GM18517 (cell line): Measurements from ENCODE around the gene ARID3A.

Experiments used
- ATAC-seq: cut with Tn5 transposase; IDR thresholded peaks from one replicate; pipeline ENCODE4 v1.9.1; 2021; ENCODE audit warnings: mild to moderate bottlenecking, moderate library complexity; ENCODE audit not compliant: unreplicated experiment

The ARID3A gene

DNA sequence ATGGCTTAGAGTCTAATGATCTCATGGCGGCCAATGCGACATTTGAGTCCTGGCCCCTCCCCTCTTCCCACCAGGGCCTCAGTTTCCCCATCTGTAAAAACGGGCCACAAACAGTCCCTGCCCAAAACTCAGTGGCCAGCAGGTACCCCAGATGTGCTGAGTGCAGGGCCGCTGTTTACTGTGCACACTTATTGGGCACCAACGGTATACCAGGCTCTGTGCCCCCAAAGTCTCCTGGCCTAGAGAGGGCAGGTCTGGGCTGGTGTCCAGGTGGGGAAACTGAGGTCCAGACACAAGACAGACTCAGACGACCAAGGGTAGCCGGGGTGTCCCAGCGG is 34.7 kb downstream of the ARID3A start:
- no peak for ATAC-seq

DNA sequence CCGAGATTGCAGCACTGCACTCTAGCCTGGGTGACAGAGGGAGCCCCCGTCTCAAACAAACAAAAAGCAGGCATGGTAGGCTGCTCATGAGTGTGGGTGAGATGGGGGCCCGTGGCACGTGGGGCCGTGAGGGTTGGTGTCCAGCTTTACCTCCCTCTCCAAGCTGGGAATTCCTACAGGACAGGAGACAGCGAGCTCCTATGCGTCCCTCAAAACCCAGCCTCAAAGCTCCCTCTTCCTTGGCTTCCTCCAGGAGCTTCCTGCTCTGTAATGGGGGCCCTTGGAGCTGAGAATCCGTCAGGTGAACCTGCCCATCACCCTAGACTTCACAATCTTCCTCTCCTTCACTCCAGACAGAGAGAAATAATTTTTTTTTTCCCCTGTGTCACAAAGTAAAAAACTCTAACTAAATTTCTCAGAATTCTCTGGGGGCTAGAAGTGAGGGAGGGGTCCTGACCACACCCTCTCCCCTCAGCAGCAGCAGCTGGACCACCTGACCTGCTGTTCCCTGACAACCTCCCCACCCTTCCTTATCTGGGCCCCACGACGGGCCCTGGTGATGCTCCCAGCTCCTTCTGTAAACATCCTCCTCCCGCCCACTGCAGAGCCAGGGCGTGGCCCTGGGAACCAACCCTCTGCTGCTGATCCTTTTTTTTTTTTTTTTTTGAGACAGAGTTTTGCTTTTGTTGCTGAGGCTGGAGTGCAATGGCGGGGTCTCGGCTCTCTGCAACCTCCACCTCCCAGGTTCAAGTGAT is 36.2 kb downstream of the ARID3A start:
- ATAC-seq: no peak

GRCh38 chr19:962683-963400 is 37.0 kb downstream of the ARID3A start:
- ATAC-seq: no peak

GRCh38 chr19:963486-963951 is 37.7 kb downstream of the ARID3A start:
- no peak for ATAC-seq

- no peak for ATAC-seq
These were observed 38.3 kb downstream of the ARID3A start for GRCh38 chr19:964116-964520.

DNA sequence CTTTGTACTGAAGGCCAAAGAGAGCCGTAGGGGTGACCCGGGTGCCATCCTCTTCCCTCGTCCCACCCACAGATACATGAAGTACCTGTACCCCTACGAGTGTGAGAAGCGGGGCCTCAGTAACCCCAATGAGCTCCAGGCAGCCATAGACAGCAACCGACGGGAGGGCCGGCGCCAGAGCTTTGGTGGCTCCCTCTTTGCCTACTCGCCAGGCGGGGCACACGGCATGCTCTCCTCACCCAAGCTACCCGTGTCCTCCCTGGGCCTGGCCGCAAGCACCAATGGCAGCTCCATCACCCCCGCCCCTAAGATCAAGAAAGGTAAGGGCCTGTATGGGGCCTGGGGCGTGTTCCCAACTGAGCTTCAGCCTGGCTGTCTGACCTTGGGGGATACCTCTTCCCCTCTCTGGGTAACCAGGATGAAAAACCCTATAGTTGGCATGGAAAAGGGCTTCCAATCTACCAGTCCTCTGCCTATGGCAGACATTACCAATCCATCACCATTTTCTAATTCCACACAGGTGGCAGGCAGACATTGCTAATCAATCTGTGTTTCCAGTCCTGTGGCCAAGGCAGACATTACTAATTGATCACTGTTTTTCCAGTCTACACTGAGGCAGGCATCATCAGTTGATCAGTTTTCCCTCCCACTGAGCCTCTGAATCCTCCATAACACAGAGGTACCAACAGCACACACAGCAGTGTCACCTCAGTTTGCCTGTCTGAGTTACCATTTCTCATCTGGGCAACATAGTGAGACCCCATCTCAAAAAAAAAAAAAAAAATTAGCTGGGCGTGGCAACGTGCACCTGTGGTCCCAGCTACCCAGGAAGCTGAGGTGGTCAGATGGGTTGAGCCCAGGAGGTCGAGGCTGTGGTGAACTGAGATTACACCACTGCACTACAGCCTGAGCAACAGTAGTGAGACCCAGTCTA is 39.2 kb downstream of the ARID3A start:
- no peak for ATAC-seq

GRCh38 chr19:966485-967088 is 40.8 kb downstream of the ARID3A start:
- no peak for ATAC-seq

GRCh38 chr19:970695-971094 is 44.9 kb downstream of the ARID3A start:
- ATAC-seq: no peak

- ATAC-seq: no peak
These were observed 46.0 kb downstream of the ARID3A start for GRCh38 chr19:971795-972194.

- ATAC-seq: no peak
These were observed 46.4 kb downstream of the ARID3A start for GRCh38 chr19:972281-972680.

DNA sequence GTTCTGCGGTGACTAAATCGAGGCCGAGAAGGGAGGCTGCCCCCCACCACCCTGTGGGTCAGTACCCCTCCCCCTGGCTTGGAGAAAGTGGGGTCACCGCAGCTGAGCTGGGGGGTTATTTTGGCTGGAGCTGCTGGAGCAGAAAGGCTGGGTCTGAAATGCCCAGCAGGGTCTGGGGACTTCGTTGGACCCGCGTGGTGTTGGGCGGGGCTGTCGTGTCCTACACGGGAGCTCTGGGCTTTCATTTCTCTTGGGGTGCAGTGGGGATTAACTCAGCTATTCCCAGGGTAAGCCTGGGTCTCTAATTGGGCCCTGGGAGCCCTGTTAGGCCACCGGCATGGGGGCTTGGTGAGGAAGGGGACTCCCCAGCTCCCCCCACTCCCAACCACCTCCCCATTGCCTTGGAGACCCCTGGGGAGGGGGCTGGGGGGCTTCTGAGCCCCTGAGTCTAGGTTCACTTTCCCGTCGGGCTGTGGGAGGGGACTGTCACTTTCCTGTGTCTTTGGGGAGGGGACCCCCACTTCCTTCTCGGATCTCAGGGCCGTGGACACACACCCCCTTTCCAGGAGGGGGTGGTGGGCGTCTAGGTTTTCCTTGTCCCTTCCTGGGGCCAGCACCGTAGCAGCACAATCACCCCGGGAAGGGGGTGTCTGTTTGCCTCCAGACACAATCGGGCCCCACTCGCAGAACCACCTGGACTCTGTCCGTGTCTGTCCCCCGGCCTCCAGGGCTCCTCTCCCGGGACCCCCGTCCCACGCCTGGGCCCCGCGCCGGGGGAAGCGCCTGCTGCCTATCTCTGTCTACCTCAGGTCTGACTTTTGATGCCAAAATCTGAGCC is 48.1 kb downstream of the ARID3A start:
- no peak for ATAC-seq

- no peak for ATAC-seq
These were observed 48.9 kb downstream of the ARID3A start for GRCh38 chr19:974564-975257.

- no peak for ATAC-seq
These were observed 50.6 kb downstream of the ARID3A start for GRCh38 chr19:976476-976875.

- no peak for ATAC-seq
These were observed 51.2 kb downstream of the ARID3A start for GRCh38 chr19:977058-977464.

- ATAC-seq: no peak
These were observed 53.5 kb downstream of the ARID3A start for GRCh38 chr19:979318-979741.

DNA sequence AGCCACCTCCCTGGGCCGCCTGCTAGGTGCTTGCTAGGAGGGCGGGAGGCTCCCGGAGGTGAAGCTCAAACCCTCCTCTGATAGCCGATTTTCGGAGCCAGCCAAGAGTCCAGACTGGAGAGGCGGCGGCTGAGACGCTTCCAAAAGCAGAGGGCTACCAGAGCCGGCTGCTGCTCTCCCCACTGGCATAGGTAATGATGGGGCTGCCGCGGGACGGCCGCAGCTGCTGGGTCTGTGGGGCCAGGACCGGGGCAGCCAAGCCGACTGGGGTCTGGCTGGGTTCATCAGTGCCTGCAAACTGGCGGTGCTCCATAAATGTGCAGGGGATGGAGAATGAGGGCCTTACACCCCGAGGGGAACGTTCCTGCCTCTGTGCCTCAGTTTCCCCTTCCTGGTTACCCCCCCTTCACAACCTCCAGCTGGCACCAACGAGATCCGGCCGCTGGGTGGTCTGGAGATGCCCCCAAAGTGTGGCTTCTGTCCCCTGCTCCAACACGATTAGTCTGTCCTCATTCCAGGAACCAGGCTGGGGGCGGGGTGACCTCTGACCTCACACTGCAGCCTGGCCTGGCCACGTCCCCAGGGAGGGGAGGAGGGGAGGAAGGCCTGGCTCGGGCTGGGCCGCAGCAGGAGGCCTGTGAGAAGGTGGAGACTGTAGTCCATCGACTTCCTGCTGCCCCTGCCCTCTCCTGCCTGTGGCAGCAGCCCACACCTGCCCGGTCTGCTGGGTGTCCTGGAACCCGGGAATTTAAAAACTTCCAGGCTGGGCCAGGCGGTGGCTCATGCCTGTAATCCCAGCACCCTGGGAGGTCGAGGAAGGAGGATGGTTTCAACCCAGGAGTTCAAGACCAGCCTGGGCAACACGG is 54.5 kb downstream of the ARID3A start:
- ATAC-seq: no peak

GRCh38 chr19:982567-983170 is 56.8 kb downstream of the ARID3A start:
- no peak for ATAC-seq
